Right lobe of liver (tissue), 6 donors: ENCODE data around the gene TPSAB1. TPM values are rescaled to one million over a fixed set of nuclear protein-coding genes. Genes with fewer than 3 reads are reported as not detected.
"Not testable (repeated sequence)": the region's sequence is repeated elsewhere in the genome, so short reads cannot be mapped to it uniquely, and the experiment has no call there.

Experiments
- ATAC-seq, 4 donors: fragments of 200-7000 bp; cut with Tn5 transposase; one replicate each; pipeline ENCODE4 v1.9.1; 2020; ENCODE audit warnings: mild to moderate bottlenecking in 4 of 4, moderate library complexity in 4 of 4
- DNase-seq, 3 donors: peaks; one replicate each; pipeline ENCODE4 v3.0.0-alpha.2; 2020
- H3K27ac ChIP-seq, 3 donors: fragments of 200-600 bp; one replicate each; pipeline ENCODE4 v1.8.0; 2022
- H3K27me3 ChIP-seq, 2 donors: fragments of 200-600 bp; one replicate each; pipeline ENCODE4 v1.8.0; 2022
- H3K36me3 ChIP-seq, 4 donors: fragments of 200-600 bp; sonication (generic) in 1 of 4; one replicate each; pipeline versions ENCODE4 v1.5.1 to v1.8.0; 2017 to 2022; ENCODE audit warnings: control low read depth in 1 of 4
- H3K4me1 ChIP-seq, 4 donors: fragments of 200-600 bp; sonication (generic) in 1 of 4; one replicate each; pipeline versions ENCODE4 v1.5.1 to v1.8.0; 2017 to 2022; ENCODE audit warnings: control low read depth in 1 of 4
- H3K4me3 ChIP-seq, 3 donors: fragments of 200-600 bp; one replicate each; pipeline ENCODE4 v1.8.0; 2022
- H3K9me3 ChIP-seq, 4 donors: fragments of 200-600 bp; sonication (generic) in 1 of 4; one replicate each; pipeline versions ENCODE4 v1.5.1 to v1.8.0; 2017 to 2022; ENCODE audit warnings: control low read depth in 1 of 4
- CTCF ChIP-seq, 4 donors: fragments of 200-600 bp in 3 of 4; fragments of 450-650 bp in 1 of 4; IDR thresholded peaks; one replicate each; pipeline versions ENCODE4 v1.5.1 to v1.8.0; 2016 to 2022; ENCODE audit warnings: antibody characterized with exemption in 4 of 4, mild to moderate bottlenecking in 2 of 4
- POLR2A ChIP-seq: fragments of 450-650 bp; IDR thresholded peaks from one replicate; pipeline ENCODE4 v1.6.1; 2017; ENCODE audit warnings: antibody characterized with exemption, mild to moderate bottlenecking
- WGBS: methylation state at CpG from one replicate; pipeline ENCODE4 v1.1.6; 2018; ENCODE audit warnings: low coverage, low lambda C conversion rate; ENCODE audit not compliant: insufficient coverage; ENCODE audit errors: missing lambda C conversion rate; 5-methylcytosine and 5-hydroxymethylcytosine counted together
- intact Hi-C, 2 donors: fragments of 100-400 bp; cut with DNase I; formaldehyde crosslinking; loops; one replicate each; pipeline versions ENCODE4 v1.11.2 to v1.14.1; 2022
- total RNA-seq, 6 experiments: library from RNA; depleted of rRNA in 2 of 6; stranded (reverse); fragments of >200 nt in 2 of 6; fragmentation: NEBNext Ultra II Directional in 3 of 6; extraction: Animal tissue kit (Norgen Biotek cat#: 25700) in 3 of 6; gene quantifications; one replicate each; pipeline versions ENCODE4 v1.1.0 to v1.2.4, GENCODE V29; 2016 to 2023
- donor health status: DM: no; HTN: yes; CAD: no.
- donor health status: DM: no; HTN: no; CAD: no.
- donor health status: DM: no; HTN: no; CAD: no.
- donor health status: DM: no; HTN: yes; CAD: no.
- donor health status: DM: no; HTN: yes; CAD: no.

TPSAB1 gene
- total RNA-seq, 6 experiments from 2014 or later: 0.39 to 1.1 (median 0.81) TPM; not detected in 1

- no peaks in the 10 kb centered on the region for H3K27me3 ChIP-seq
- 59% methylated on average over 5 of the region's 25 CpGs for WGBS
- H3K4me1 ChIP-seq: peaks cover 0 to 10% (median 4%) of the 10 kb centered on the region in 4 donors
- DNase-seq: no peak
- H3K27ac ChIP-seq: no peak overlapping the region
- no peaks in the 10 kb centered on the region for H3K9me3 ChIP-seq
- H3K36me3 ChIP-seq: no peaks in the 10 kb centered on the region
- intact Hi-C loops: no loop called here
- no peak for ATAC-seq
- TF ChIP-seq POLR2A: no peak
- no peak for TF ChIP-seq CTCF (IDR thresholded peaks at IDR 0.05)
- H3K4me3 ChIP-seq: no peak overlapping the region
Measured at GRCh38 chr16:1222553-1223354, 17.8 kb upstream of the TPSAB1 start.

- intact Hi-C loops: no loop called here
- peaks cover 0 to 10% (median 4%) of the 10 kb centered on the region in 4 donors for H3K4me1 ChIP-seq
- no peak for DNase-seq
- ATAC-seq: no peak
- no peaks in the 10 kb centered on the region for H3K9me3 ChIP-seq
- H3K27ac ChIP-seq: no peak overlapping the region
- no peaks in the 10 kb centered on the region for H3K36me3 ChIP-seq
- 84% methylated on average over 11 of the region's 38 CpGs for WGBS
- no peaks in the 10 kb centered on the region for H3K27me3 ChIP-seq
- TF ChIP-seq CTCF (IDR thresholded peaks at IDR 0.05): no peak
- TF ChIP-seq POLR2A: no peak
- no peak overlapping the region for H3K4me3 ChIP-seq
Measured at GRCh38 chr16:1223355-1224214, 16.9 kb upstream of the TPSAB1 start.

- no peaks in the 10 kb centered on the region for H3K36me3 ChIP-seq
- H3K4me3 ChIP-seq: no peak overlapping the region
- no CpG with 5 or more reads among the region's 9 CpGs for WGBS
- H3K4me1 ChIP-seq: peaks cover 0 to 10% (median 4%) of the 10 kb centered on the region in 4 donors
- H3K27ac ChIP-seq: no peak overlapping the region
- ATAC-seq: no peak
- H3K9me3 ChIP-seq: no peaks in the 10 kb centered on the region
- H3K27me3 ChIP-seq: no peaks in the 10 kb centered on the region
- intact Hi-C loops: no loop called here
- TF ChIP-seq POLR2A (no peak), CTCF (IDR thresholded peaks at IDR 0.05) (no peak)
- no peak for DNase-seq
Measured at GRCh38 chr16:1224558-1224957, 15.9 kb upstream of the TPSAB1 start.

GRCh38 chr16:1225051-1225451 lies 15.5 kb upstream of the TPSAB1 start, which contains the start of gene TPSG1:
Gene TPSG1 (minus strand): TSS chr16:1225268. CDS start chr16:1225252, 16 bp downstream.
- no peaks in the 10 kb centered on the region for H3K36me3 ChIP-seq
- H3K4me3 ChIP-seq: no peak within 1 kb of the TSS
- 52% methylated on average over 6 of the region's 10 CpGs for WGBS
- H3K4me1 ChIP-seq: peaks cover 0 to 10% (median 4%) of the 10 kb centered on the region in 4 donors
- intact Hi-C loops: no loop called here
- H3K27me3 ChIP-seq: no peaks in the 10 kb centered on the region
- no peak for TF ChIP-seq CTCF (IDR thresholded peaks at IDR 0.05)
- peak in 2 of 4 donors; percentile 12 to 55 for ATAC-seq
- H3K9me3 ChIP-seq: no peaks in the 10 kb centered on the region
- no peak within 1 kb of the TSS for H3K27ac ChIP-seq
- DNase-seq: no peak

GRCh38 chr16:1225728-1226311 lies 14.7 kb upstream of the TPSAB1 start:
- intact Hi-C loops, H3K4me3 ChIP-seq, H3K36me3 ChIP-seq, H3K27me3 ChIP-seq, H3K9me3 ChIP-seq, H3K27ac ChIP-seq: not testable (repeated sequence)
- no CpG with 5 or more reads among the region's 24 CpGs for WGBS
- DNase-seq (peak in 1 of 3 donors; percentile 61), ATAC-seq (peak; percentile 56 to 76 (median 66))
- H3K4me1 ChIP-seq: peaks cover 0 to 10% (median 4%) of the 10 kb centered on the region in 4 donors

GRCh38 chr16:1226692-1227091 lies 13.8 kb upstream of the TPSAB1 start:
- ATAC-seq, H3K27ac ChIP-seq, DNase-seq, intact Hi-C loops, H3K36me3 ChIP-seq, H3K27me3 ChIP-seq, H3K9me3 ChIP-seq, H3K4me3 ChIP-seq: not testable (repeated sequence)
- H3K4me1 ChIP-seq: peaks cover 0 to 10% (median 4%) of the 10 kb centered on the region in 4 donors
- no CpG with 5 or more reads among the region's 14 CpGs for WGBS

- 69% methylated on average over 6 of the region's 7 CpGs for WGBS
- intact Hi-C loops, DNase-seq, ATAC-seq, H3K9me3 ChIP-seq, H3K27me3 ChIP-seq, H3K4me3 ChIP-seq, H3K36me3 ChIP-seq, H3K27ac ChIP-seq: not testable (repeated sequence)
- peaks cover 0 to 10% (median 4%) of the 10 kb centered on the region in 4 donors for H3K4me1 ChIP-seq
Measured at GRCh38 chr16:1228227-1228626, 12.3 kb upstream of the TPSAB1 start.
